Neuron (in vitro differentiated cells): ENCODE results near the gene PPARA.

Experiments
- H2AFZ ChIP-seq: one replicate; pipeline ENCODE4 v1.6.1; 2013; ENCODE audit warnings: low read depth, mild to moderate bottlenecking, inconsistent platforms, low read length, moderate library complexity
- H3K27me3 ChIP-seq: one replicate; pipeline ENCODE4 v1.6.1; 2013; ENCODE audit warnings: low read length; ENCODE audit not compliant: insufficient read depth
- H3K36me3 ChIP-seq: one replicate; pipeline ENCODE4 v1.6.1; 2013; ENCODE audit warnings: low read length; ENCODE audit not compliant: insufficient read depth
- H3K4me1 ChIP-seq: one replicate; pipeline ENCODE4 v1.6.1; 2013; ENCODE audit warnings: low read length; ENCODE audit not compliant: insufficient read depth
- H3K4me3 ChIP-seq: 2 replicates; pipeline ENCODE4 v1.5.1; 2013; ENCODE audit warnings: mild to moderate bottlenecking, low read length, moderate library complexity
- H3K9me3 ChIP-seq: one replicate; pipeline ENCODE4 v1.6.1; 2013; ENCODE audit warnings: low read length

The PPARA gene

DNA sequence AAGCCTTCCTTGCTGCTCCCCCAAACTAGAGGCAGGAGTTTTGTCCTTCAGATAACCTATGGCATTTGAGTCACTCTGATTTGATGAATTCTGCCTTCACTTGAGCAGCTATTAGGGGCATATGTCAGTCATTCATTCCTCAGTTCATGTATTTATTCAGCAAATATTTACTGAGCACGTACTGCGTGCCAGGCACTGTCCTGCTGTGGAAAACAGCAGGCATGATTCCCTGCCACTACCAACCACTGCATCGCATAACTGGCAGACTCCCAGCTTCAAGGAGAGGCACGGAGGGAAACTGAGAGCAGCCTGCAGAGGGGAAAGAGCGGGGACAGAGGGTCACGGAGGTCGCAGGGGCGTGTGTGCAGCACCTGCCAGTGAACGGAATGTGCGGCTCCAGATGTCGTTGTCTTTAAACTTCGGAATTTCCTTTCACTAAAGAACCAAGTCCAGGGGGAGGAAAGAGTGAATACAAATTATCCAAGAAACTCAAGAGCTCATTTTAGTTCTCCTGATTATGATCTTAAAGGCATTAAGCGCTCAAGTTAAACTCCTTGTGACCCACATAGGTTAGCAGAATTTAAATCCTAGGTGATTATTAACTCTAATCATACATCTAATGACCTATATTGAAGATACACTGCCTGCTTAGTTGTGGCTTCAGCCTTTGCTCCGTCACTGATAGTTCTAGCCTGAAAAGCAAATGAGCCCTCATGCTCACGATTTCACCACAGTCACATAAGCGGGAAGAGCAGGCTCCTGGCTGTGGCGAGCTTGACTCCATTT is 12.6 kb downstream of the PPARA start:
- H3K4me1 ChIP-seq = no peaks in the 10 kb centered on the region
- no peak overlapping the region for H2AFZ ChIP-seq

DNA sequence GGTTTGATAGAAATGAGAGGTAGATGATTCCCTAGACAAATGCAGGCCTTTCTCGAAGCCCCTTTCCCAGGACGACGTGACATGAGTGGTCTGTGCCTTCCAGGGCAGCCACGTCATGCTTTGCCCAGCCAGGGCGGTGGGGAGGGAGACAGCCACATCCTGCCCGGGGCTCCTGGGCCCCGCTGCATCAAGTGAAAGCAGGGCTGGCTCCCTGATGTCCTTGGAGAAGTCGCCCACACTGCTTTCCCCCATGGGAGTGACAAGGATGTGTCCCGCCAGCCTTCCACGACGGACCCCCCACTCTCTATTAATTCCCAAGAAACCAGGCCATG is 13.2 kb downstream of the PPARA start:
- no peak overlapping the region for H2AFZ ChIP-seq
- H3K4me3 ChIP-seq = no peak overlapping the region
- no peaks in the 10 kb centered on the region for H3K9me3 ChIP-seq
- no peaks in the 10 kb centered on the region for H3K27me3 ChIP-seq
- H3K36me3 ChIP-seq = no peaks in the 10 kb centered on the region
- no peaks in the 10 kb centered on the region for H3K4me1 ChIP-seq

More for the DNA sequence above, 12.6 kb downstream of the PPARA start:
- no peak overlapping the region for H3K4me3 ChIP-seq
- H3K27me3 ChIP-seq = no peaks in the 10 kb centered on the region
- H3K36me3 ChIP-seq = no peaks in the 10 kb centered on the region
- no peaks in the 10 kb centered on the region for H3K9me3 ChIP-seq

DNA sequence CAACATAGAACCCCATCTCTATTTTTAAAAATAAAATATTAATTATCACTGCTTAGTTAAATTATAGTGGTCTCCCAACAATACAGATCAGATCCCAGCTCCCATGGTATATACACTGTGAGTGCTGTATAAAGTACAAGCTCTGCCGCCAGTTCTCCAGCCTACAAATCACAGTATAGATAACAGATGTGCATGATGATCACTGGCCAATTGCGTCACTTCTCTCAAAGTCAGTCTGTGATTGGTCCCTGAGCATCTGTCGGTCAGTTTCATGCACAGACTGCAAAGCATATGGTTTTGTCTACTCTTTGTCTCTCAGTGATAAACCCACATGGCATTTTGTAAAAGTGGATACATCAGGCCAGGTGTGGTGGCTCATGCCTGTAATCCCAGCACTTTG is 15.7 kb downstream of the PPARA start:
- Histone ChIP-seq H2AFZ (no peak overlapping the region), H3K27me3 (no peaks in the 10 kb centered on the region), H3K36me3 (no peaks in the 10 kb centered on the region), H3K4me1 (no peaks in the 10 kb centered on the region), H3K4me3 (no peak overlapping the region), H3K9me3 (no peaks in the 10 kb centered on the region)

DNA sequence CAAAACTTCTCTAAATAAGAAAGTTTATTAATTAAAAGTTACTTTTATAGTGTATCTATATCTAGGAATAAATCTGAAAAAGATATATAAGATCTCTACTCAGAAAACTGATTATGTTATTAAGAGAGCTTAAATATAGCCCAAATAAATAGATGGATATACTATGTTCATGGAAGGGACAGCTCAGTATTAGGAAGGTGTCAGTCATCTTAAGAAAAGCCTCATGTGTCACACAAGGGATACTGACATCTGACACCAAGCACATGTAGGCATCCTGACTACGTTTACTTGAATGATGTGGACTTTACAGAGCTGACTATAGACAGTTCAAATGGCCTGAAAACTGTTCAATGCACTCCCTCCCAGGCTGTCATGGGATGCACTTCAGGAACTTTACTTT is 19.3 kb downstream of the PPARA start:
- Histone ChIP-seq H2AFZ (no peak overlapping the region), H3K36me3 (no peaks in the 10 kb centered on the region), H3K27me3 (no peaks in the 10 kb centered on the region), H3K4me3 (no peak overlapping the region), H3K4me1 (no peaks in the 10 kb centered on the region), H3K9me3 (no peaks in the 10 kb centered on the region)

DNA sequence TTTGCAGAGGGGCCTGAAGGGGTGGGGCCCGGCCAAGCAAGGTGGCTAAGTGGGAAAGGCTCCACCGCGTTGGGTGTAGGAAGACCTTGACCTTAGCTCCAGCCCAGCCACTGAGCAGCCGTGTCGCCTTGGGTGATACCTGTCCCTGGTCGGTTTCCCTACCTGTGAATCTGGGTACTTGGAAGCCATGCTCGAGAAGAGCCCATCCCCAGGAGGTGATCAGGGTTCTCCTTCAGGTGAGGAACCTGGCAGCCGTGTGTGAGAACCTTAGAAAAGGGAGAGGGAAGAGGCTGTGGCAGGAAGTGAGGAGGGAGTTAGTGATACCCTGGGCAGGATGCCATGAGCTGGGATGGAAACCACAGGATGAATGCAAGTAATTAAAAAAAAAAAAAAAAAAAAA is 21.6 kb downstream of the PPARA start:
- Histone ChIP-seq H3K4me3 (no peak overlapping the region), H3K9me3 (no peaks in the 10 kb centered on the region), H3K36me3 (no peaks in the 10 kb centered on the region)

DNA sequence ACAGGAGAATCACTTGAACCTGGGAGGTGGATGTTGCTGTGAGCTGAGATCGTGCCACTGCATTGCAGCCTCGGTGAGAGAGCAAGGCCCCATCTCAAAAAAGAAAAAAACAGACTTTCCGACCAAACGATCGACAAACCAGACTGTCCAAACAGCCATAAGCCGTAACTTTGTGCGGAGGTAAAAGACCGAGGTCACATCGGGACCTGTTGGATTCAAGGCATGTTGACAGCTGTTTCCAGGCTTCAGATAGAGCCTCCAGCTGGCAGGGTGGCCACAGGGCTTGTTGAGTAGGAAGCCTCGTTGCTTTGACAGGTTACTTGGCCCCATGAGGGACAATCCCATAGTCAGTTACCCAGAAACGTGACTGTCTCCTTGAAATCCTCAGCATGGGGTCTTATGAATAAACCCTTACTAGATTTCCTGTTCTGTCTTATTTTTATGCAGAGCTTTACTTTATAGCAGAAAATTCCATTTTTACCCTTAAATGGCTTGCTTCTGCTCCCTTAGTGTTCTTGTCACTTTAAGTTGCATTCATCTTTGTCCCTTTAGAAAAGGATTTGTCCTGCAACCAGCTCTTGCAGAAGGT is 22.3 kb downstream of the PPARA start:
- H3K9me3 ChIP-seq = no peaks in the 10 kb centered on the region
- no peak overlapping the region for H3K4me3 ChIP-seq

More for the DNA sequence above, 21.6 kb downstream of the PPARA start:
- no peaks in the 10 kb centered on the region for H3K27me3 ChIP-seq
- H2AFZ ChIP-seq = no peak overlapping the region
- no peaks in the 10 kb centered on the region for H3K4me1 ChIP-seq

DNA sequence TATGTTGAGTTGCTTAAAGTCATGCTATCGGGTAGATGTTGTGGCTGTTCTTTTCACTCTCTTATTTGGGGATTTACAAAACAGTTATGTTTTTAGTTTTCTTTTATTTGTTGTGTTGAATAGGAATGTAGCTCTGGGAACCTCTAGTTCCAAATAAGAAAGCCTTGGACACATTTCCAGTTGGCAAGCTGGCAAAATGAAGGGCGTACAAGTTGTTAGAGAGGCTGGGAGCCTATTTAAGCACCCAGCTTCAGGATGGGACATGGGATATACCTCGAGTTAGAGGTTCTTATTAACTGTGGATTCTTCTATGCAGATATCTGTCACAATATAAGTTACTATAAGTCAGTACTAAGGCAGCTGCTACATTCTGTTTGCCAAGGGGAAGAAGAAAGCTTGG is 22.8 kb downstream of the PPARA start:
- no peak overlapping the region for H3K4me3 ChIP-seq
- no peaks in the 10 kb centered on the region for H3K27me3 ChIP-seq
- no peaks in the 10 kb centered on the region for H3K4me1 ChIP-seq
- H3K36me3 ChIP-seq = no peaks in the 10 kb centered on the region
- no peaks in the 10 kb centered on the region for H3K9me3 ChIP-seq
- no peak overlapping the region for H2AFZ ChIP-seq

More for the DNA sequence above, 22.3 kb downstream of the PPARA start:
- Histone ChIP-seq H3K36me3 (no peaks in the 10 kb centered on the region), H3K27me3 (no peaks in the 10 kb centered on the region), H3K4me1 (no peaks in the 10 kb centered on the region), H2AFZ (no peak overlapping the region)

DNA sequence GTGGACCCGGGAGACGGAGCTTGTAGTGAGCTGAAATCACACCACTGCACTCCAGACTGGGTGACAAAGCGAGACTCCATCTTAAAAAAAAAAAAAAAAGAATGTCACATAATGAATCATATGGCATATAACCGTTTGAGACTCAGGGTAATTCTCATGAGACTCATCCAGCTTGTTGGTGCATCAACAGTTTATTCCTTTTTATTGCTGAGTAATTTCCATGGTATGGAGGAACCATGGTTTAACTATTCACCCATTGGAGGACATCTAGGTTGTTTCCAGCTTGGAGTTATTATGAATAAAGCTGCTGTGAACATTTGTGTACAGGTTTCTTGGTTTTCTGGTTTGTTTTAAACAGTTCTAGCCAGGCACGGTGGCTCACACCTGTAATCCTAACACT is 25.3 kb downstream of the PPARA start:
- Histone ChIP-seq H3K27me3 (no peaks in the 10 kb centered on the region), H2AFZ (no peak overlapping the region), H3K4me3 (no peak overlapping the region), H3K36me3 (no peaks in the 10 kb centered on the region), H3K9me3 (peaks cover 6% of the 10 kb centered on the region), H3K4me1 (no peaks in the 10 kb centered on the region)

DNA sequence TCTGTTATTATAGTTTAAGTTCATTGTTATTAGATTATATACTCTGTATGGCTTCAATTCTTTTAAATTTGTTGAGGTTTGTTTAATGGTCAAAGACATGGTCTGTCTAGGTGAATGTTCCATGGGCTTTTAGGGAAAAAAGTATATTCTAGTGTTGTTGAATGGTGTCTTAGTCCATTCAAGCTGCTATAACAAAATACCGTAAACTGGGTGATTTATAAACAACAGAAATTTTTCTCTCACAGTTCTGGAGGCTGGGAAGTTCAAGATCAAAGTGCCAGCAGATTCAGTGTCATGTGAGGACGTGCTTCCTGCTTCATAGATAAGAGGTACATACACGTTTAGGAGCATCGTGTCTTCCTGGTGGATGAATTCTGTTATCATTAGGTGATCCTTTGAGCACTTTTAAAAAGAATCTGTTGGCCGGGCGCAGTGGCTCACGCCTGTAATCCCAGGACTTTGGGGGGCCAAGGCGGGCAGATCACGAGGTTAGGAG is 26.2 kb downstream of the PPARA start:
- Histone ChIP-seq H3K4me3 (no peak overlapping the region), H3K4me1 (no peaks in the 10 kb centered on the region), H3K36me3 (no peaks in the 10 kb centered on the region), H3K9me3 (peaks cover 11% of the 10 kb centered on the region), H3K27me3 (no peaks in the 10 kb centered on the region), H2AFZ (no peak overlapping the region)

DNA sequence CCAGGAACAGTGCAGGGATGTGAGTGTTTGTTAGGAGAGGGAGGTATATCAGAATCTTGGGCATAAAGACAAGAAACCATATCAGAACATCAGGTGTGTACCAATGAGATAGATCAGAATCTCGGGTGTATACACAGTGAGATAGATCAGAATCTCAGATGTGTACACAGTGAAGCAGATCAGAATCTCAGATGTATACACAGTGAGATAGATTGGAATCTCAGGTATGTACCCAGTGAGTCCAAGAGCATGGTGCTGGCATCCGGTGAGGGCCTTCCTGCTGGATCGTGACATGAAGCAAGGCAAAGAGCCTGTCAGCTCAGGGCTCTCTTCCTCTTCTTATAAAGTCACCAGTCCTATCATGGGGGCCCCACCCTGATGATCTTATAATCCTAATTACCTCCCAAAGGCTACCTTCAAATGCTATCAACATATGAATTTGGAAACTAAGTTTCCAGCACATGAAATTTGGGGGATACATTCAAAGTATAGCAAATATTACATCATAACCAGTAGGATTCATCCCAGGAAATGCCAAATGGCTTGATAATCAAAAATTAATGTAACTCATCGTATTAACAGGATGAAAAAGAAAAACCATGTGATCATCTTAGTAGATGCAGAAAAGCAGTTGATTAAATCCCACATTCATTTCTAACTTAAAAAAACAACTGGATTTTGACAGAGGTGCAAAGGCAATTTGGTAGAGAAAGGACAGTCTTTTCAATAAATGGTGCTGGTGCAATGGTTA is 28.6 kb downstream of the PPARA start:
- no peaks in the 10 kb centered on the region for H3K4me1 ChIP-seq
- H3K4me3 ChIP-seq = no peak overlapping the region
- peaks cover 11% of the 10 kb centered on the region for H3K9me3 ChIP-seq
- H3K36me3 ChIP-seq = no peaks in the 10 kb centered on the region
- no peak overlapping the region for H2AFZ ChIP-seq
- no peaks in the 10 kb centered on the region for H3K27me3 ChIP-seq

DNA sequence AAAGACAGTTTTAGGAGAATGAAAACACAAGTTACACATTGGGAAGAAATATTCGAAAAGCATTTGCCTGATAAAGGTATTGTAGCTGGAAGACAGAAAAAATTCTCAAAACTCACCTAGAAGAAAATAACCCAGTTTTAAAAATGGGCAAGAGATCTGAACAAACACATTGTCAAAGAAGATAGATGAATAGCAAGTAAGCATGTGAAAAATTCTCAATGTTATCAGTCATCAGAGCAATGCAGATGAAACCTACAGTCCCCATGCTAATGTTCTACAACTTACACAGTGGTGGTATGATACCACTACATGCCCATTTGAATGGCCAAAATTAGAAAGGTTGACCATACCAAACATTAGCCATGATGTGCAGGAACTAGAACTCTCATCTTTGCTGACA is 29.4 kb downstream of the PPARA start:
- Histone ChIP-seq H3K27me3 (no peaks in the 10 kb centered on the region), H3K9me3 (peaks cover 11% of the 10 kb centered on the region), H2AFZ (no peak overlapping the region), H3K4me1 (no peaks in the 10 kb centered on the region), H3K4me3 (no peak overlapping the region), H3K36me3 (no peaks in the 10 kb centered on the region)

DNA sequence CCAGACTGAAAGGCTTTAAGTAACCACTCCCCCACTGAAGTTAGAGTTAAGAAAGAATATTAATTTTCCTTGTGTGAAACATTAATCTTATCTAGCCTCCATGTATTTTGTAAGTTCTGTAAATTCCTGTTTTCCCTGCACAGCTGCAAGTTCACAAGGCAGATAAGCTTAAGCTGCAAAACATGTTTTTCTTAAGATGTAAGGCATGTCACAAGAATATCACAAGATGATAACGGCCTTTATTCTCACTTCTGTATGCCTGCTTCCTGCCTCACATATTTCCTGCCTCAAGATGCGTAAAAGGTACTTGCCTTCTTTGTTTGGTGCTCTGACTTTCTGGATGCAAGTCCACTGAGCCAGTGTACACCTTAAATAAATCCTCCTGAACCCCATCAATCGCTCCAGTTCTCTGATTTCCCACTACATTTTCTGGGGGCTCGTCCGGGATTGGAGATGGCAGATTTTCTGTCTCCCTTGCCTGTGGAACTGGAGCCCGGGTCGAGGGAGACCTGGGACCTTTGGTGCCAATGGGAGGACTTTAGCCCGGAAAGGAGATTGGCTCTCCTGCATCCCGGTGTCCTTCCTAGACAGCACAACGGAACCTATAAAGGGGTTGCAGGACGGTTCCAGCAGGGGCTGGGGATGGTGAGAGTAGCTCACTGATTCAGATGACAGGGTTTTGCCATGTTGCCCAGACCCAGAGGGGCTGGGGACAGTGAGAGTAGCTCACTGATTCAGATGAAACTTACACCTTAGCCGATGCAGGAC is 30.2 kb downstream of the PPARA start:
- Histone ChIP-seq H3K4me1 (no peaks in the 10 kb centered on the region), H3K4me3 (no peak overlapping the region), H2AFZ (no peak overlapping the region), H3K36me3 (no peaks in the 10 kb centered on the region), H3K9me3 (peaks cover 11% of the 10 kb centered on the region), H3K27me3 (no peaks in the 10 kb centered on the region)

DNA sequence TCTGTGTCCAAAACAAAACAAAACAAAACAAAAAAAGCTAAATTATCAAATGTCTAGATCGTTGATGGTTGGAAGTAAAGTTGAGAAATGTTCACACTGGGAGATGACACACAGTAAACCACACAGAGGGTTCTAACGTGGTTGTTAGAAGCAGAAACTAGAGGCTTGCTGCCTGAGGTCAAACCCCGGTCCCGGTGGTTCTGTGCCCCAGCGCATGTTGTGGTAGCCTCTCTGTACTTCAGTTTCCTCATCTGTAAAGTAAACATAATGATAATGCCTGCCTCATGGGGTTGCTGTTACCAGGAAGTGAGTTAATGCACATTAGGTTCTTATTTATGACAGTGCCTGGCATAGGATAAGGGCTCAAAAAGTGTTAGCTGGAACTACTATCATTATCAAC is 33.4 kb downstream of the PPARA start:
- no peaks in the 10 kb centered on the region for H3K4me1 ChIP-seq
- H3K27me3 ChIP-seq = no peaks in the 10 kb centered on the region
- H3K9me3 ChIP-seq = peaks cover 11% of the 10 kb centered on the region
- no peaks in the 10 kb centered on the region for H3K36me3 ChIP-seq
- H2AFZ ChIP-seq = no peak overlapping the region
- no peak overlapping the region for H3K4me3 ChIP-seq
